ENCODE data around the gene MYL2. TPM values are rescaled to one million over a fixed set of nuclear protein-coding genes. Genes with fewer than 3 reads are reported as not detected.

Gene MYL2
- total RNA-seq, 1 donor from 2014 or later = not detected

DNA sequence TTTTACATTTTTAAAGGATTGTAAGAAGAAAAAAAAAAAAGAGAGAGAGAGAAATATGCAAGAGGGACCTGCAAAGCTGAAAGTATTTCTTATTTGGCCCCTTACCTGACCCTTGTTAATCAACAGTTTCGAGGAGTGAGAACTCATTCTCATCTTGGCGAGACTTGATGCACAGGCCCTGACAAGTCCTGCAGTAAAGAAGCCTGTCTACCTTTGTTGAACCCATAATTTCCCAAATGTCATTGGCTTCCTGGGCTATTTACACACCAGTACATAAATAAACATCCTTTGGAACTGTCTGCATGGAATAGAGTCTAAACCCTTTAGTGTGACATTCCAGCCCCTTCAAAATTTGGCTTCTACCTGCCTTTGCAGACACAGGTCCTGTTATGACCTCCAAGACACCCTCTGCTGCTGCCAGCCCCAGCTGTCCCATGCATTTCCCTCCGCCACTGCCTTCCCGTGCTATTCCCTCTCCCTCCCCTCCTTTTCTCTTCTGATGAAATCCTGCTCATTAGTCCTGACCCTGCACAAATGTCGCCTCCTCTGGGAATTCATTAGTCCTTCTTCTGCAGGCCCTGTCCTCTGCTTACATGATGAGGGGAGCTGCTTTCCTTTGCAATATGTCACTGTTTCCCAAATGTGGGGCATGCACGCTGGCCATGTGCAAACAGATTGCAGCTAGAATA, 35.1 kb downstream of the MYL2 start:
- no peak for DNase-seq (ENCODE audit: low read depth)
- no peak overlapping the region for H3K4me3 ChIP-seq (ENCODE audit: low read depth, low read length)
- TF ChIP-seq, protein P1, sequence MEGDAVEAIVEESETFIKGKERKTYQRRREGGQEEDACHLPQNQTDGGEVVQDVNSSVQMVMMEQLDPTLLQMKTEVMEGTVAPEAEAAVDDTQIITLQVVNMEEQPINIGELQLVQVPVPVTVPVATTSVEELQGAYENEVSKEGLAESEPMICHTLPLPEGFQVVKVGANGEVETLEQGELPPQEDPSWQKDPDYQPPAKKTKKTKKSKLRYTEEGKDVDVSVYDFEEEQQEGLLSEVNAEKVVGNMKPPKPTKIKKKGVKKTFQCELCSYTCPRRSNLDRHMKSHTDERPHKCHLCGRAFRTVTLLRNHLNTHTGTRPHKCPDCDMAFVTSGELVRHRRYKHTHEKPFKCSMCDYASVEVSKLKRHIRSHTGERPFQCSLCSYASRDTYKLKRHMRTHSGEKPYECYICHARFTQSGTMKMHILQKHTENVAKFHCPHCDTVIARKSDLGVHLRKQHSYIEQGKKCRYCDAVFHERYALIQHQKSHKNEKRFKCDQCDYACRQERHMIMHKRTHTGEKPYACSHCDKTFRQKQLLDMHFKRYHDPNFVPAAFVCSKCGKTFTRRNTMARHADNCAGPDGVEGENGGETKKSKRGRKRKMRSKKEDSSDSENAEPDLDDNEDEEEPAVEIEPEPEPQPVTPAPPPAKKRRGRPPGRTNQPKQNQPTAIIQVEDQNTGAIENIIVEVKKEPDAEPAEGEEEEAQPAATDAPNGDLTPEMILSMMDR (IDR thresholded peaks at IDR 0.05; ENCODE audit: insufficient read depth, low read length, poor library complexity, severe bottlenecking) = no peak

DNA sequence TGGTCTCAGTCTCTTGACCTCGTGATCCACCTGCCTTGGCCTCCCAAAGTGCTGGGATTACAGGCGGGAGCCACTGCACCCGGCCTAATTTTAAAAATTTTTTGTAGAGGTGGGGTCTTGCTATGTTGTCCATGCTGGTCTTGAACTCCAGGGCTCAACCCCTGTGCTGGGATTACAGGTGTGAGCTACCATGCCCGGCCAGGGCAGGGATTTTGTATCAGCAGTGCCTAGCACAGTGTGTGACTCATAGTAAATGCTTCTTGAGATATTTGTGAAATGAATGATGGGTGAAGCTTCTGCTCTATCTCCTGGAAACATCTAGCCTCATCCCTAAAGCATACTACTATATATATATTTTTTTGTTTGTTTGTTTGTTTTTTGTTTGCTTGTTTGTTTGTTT, 37.1 kb downstream of the MYL2 start:
- Histone ChIP-seq H3K36me3 (ENCODE audit: control insufficient read depth, insufficient read depth, low read length) (no peaks in the 10 kb centered on the region), H3K4me3 (ENCODE audit: low read depth, low read length) (no peak overlapping the region), H3K27me3 (ENCODE audit: control insufficient read depth, insufficient read depth, low read length) (no peaks in the 10 kb centered on the region)
- TF ChIP-seq, protein P1 (IDR thresholded peaks at IDR 0.05; ENCODE audit: insufficient read depth, low read length, poor library complexity, severe bottlenecking) = no peak
- no peak for DNase-seq (ENCODE audit: low read depth)

More for the DNA sequence above, 35.1 kb downstream of the MYL2 start:
- Histone ChIP-seq H3K27me3 (ENCODE audit: control insufficient read depth, insufficient read depth, low read length) (no peaks in the 10 kb centered on the region), H3K36me3 (ENCODE audit: control insufficient read depth, insufficient read depth, low read length) (no peaks in the 10 kb centered on the region)

DNA sequence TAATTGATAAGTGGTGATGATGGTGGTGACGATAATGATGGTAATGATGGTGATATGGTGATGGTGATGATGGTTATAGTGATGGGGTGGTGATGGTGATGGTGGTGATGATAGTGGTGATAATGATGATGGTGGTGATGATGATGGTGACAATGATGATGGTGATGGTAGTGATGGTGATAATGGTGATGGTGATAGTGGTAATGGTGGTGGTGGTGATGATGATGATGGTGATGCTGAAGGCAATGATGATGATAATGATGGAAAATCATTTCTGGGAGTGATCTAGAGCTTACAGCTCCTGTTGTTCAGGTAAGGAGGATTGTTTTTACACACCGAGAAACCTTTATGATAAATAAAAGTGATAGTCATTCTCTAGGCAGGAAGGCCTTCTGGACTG, 39.7 kb downstream of the MYL2 start:
- Histone ChIP-seq H3K36me3 (ENCODE audit: control insufficient read depth, insufficient read depth, low read length) (no peaks in the 10 kb centered on the region), H3K27me3 (ENCODE audit: control insufficient read depth, insufficient read depth, low read length) (no peaks in the 10 kb centered on the region), H3K4me3 (ENCODE audit: low read depth, low read length) (no peak overlapping the region)
- no peak for DNase-seq (ENCODE audit: low read depth)
- TF ChIP-seq, protein P1 (IDR thresholded peaks at IDR 0.05; ENCODE audit: insufficient read depth, low read length, poor library complexity, severe bottlenecking) = no peak

DNA sequence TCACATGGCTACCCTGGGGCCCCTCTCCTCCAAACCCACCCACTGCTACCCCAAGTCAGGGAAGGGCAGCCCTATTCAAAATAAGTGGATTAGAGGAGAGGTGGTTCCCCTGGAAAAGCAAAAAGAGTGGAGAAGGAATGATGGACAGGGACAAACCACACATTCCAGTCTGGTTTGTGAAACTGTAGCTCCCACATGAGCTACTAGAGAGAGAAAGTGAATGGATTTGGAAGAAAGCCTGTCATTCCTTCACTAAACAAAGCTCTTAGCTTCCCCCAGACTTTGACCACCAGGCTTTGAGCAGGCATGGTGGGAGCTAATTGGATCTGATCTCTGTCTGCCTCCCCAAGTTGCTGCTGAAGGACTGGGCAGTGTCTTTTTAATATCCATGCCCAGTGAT, 45.6 kb downstream of the MYL2 start:
- TF ChIP-seq, protein P1 (IDR thresholded peaks at IDR 0.05; ENCODE audit: insufficient read depth, low read length, poor library complexity, severe bottlenecking) = no peak
- Histone ChIP-seq H3K36me3 (ENCODE audit: control insufficient read depth, insufficient read depth, low read length) (no peaks in the 10 kb centered on the region), H3K4me3 (ENCODE audit: low read depth, low read length) (no peak overlapping the region), H3K27me3 (ENCODE audit: control insufficient read depth, insufficient read depth, low read length) (no peaks in the 10 kb centered on the region)
- DNase-seq (ENCODE audit: low read depth) = no peak

DNA sequence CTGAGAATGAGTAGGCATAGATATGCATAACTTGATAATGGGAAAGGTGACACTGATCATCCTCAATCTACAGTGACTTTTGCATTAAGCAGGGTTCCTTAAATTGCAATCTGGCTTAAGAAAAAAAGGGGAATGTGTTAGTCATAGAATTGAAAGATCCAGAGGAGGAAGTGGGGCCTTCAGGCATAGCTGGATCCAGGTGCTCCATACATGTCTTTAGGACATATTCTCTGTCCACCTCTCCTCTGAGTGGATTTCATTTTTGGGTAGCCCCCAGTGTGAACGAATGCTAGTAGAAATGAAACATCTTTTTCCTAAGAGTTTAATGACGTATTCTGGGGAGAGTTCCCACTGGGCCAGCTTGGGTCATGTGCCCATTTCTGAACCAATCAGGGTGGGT, 46.0 kb downstream of the MYL2 start:
- Histone ChIP-seq H3K27me3 (ENCODE audit: control insufficient read depth, insufficient read depth, low read length) (no peaks in the 10 kb centered on the region), H3K4me3 (ENCODE audit: low read depth, low read length) (no peak overlapping the region), H3K36me3 (ENCODE audit: control insufficient read depth, insufficient read depth, low read length) (no peaks in the 10 kb centered on the region)
- TF ChIP-seq, protein P1 (IDR thresholded peaks at IDR 0.05; ENCODE audit: insufficient read depth, low read length, poor library complexity, severe bottlenecking) = no peak
- no peak for DNase-seq (ENCODE audit: low read depth)

DNA sequence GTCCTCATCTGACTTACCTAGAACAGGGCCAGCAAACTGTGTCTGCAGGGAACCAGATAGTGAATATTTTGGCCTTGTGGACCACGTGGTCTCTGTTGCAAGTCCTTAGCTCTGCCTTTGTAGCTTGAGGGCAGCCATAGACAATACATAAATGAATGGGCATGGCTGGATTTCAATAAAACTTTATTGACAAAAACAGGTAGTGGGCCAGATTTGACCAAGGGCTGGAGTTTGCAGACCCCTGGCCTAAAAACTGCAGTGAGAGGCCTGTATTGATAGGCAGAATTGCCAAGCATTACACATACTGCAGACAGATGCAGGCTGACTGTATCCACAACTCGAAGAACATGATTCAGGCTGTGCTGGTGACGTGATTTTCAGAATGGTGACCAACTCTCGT, 48.3 kb downstream of the MYL2 start:
- no peak overlapping the region for H3K4me3 ChIP-seq (ENCODE audit: low read depth, low read length)
- TF ChIP-seq, protein P1 (IDR thresholded peaks at IDR 0.05; ENCODE audit: insufficient read depth, low read length, poor library complexity, severe bottlenecking) = no peak
- no peak for DNase-seq (ENCODE audit: low read depth)
- H3K27me3 ChIP-seq (ENCODE audit: control insufficient read depth, insufficient read depth, low read length) = no peaks in the 10 kb centered on the region
- no peaks in the 10 kb centered on the region for H3K36me3 ChIP-seq (ENCODE audit: control insufficient read depth, insufficient read depth, low read length)
